Sigmoid colon (tissue), 4 donors: ENCODE results near the gene DCAF15.

Experiments used
- EP300 ChIP-seq, 4 donors: sonication (generic); formaldehyde crosslinking; IDR thresholded peaks; one replicate each; pipeline ENCODE4 v1.6.1; 2017; ENCODE audit warnings: antibody characterized with exemption in 4 of 4
- POLR2A ChIP-seq, 2 donors: fragments of 450-650 bp; IDR thresholded peaks; one replicate each; pipeline ENCODE4 v1.6.1; 2016; ENCODE audit warnings: antibody characterized with exemption in 2 of 2, mild to moderate bottlenecking in 2 of 2, moderate library complexity in 2 of 2

DNA sequence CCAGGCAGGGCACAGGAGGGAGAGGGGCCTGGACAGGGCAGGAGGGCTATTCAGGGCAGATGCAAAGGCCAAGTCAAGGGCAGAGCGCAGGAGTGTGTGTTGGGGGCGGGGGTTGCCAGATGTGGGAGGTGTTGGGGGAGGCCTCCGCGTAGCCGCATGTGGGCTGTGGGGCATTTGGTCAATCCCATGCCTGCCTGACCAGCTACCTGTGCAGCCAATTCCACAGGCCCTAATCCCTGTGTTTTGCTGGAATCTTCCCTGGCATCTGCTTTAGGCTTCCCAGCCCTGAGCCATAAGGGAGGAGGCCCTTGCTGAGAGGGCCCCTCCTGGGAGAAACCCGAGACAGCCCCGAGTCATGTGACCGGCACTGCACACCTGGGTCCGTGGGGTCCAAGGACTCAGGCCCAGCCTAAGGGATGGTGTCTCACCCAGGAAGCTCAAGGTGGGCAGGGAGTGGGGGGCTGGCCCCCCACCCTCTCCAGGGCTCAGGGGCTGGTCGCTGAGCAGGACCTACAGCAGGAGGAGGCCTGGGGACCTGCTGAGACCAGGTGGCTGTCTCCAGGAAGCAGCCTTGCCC, 33.5 kb downstream of the DCAF15 start:
- TF ChIP-seq POLR2A (IDR thresholded peaks at IDR 0.05) (no peak), EP300 (IDR thresholded peaks at IDR 0.05) (no peak)
